LHCN-M2 (cell line): ENCODE data around the gene RNF113B. TPM values are rescaled to one million over a fixed set of nuclear protein-coding genes. Genes with fewer than 3 reads are reported as not detected.

Experiments used
- DNase-seq: peaks from one replicate; pipeline ENCODE4 v3.0.0-alpha.2; 2012; ENCODE audit warnings: low read depth
- total RNA-seq: library from RNA; depleted of rRNA; stranded (reverse); fragments of >200 nt; gene quantifications from 2 replicates; pipeline ENCODE4 v1.2.3, GENCODE V29; 2014

Gene RNF113B
- total RNA-seq, 1 experiment from 2014 or later = not detected

DNA sequence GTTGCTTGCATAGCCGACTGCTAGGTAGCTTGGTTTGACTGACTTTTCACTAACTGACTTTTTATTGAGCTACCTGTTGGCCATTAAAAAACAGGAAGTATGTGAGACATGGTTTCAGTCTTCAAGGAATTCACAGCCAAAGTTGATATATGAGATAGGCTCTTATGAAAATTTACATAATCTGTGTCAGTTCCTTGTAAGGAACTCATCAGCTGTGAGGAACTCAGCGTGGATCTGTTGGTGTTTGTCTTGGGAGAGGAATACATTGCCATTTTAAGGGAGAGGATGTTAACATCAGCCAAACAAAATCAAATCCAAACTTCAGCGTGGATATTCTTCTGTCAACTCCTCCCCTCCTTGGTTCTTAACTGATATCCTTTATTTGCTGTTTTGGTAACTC, 2.0 kb downstream of the RNF113B start:
- DNase-seq = no peak

- no peak for DNase-seq
Measured at GRCh38 chr13:98174307-98174706, 2.8 kb downstream of the RNF113B start.

DNA sequence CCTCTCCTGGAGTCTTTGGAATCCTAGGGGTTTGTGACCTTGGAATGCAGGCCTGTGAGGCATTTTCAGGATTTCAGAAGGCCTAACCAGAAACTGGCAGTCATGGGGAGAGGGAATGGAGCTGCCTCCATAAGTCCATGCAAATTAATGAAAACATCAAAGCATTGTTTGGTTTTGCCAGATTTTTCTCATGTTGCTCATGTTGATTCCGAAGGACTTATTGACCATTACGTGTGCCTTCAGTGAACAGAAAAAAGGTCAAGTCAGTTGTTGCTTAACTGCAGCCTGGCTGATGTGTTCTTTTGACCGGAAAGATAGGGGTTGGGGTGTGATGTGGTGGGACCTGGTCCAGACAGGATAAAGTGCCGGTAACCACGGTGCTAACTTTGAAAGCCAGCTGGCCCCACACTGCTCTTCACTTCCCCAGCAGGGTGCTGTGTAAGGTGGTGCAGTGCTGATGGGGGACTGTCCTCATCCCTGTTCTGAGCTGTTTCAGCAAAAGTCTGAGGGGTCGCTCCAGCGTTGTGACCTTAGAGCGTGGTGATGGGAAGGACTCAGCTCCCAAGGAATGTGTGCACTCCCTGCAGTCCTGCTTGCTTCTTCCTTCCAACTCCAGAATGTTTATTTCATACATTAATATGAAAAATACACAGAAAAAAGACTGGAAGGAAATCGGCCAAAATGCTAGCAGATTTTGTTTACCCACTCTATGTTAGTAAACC, 3.5 kb downstream of the RNF113B start:
- DNase-seq = peak; percentile 93

GRCh38 chr13:98172590-98173422, 4.3 kb downstream of the RNF113B start:
- DNase-seq = peak; percentile 8

DNA sequence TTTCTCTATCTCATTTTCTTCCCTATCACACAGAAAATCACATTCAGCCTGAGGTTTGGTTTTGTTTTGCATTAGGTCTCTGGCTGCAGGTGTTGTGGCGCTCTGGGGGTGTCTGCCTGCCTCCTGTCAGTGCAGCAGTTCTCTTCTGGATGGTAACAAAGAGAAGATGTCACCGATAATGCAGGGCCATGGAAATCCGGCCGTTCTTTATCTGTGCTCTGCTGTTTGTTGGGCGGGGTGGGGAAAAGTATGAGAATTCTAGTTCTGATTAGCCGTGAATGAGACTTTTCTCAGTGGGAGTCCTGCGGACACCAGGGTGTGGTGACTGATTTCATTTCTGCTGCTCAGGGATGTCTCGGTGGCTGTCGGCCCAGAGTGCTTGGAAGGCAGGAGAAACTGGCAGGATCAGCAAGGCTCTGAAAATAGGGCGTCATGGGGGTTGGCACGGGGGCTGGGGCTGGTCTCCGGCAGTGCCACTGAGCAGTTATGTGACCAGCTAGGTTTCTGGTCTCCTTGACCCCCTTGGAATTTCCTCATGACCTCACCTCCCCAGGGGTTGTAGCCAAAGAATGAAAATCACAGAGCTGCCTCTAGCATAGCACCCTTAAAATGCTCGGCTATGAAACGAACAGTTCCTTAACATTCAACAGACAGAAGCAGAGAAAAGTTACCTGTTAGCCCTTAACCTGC, 5.0 kb downstream of the RNF113B start:
- peak; percentile 41 for DNase-seq

DNA sequence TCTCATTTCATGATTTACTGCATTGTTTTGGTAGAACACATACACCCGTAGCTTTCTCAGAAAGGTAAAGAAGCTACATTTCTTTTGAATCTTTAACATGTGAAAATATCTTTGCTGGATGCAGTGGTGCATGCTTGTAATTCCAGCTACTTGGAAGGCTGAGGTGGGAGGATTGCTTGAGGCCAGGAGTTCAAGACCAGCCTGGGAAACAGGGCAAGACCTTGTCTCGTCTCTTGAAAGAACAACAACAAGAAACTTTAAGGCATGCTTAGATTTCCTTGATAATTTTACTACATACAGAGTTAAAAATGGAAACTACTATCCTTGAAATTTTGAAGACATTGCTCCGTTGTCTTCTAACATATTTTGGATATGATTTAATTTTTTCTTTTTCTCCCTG, 7.7 kb downstream of the RNF113B start:
- no peak for DNase-seq

DNA sequence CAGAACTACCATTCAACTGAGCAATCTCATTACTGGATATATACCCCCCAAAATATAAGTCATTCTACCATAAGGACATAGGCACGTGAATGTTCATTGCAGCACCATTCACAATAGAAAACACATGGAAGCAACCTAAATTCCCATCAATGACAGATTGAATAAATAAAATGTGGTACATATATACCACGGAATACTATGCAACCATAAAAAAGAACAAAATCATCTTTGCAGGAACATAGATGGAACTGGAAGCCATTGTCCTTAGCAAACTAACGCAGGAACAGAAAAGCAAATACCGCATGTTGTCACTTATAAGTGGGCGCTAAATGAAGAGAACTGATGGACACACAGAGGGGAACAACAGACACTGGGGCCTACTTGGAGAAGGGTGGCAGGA, 14.1 kb downstream of the RNF113B start:
- no peak for DNase-seq

DNA sequence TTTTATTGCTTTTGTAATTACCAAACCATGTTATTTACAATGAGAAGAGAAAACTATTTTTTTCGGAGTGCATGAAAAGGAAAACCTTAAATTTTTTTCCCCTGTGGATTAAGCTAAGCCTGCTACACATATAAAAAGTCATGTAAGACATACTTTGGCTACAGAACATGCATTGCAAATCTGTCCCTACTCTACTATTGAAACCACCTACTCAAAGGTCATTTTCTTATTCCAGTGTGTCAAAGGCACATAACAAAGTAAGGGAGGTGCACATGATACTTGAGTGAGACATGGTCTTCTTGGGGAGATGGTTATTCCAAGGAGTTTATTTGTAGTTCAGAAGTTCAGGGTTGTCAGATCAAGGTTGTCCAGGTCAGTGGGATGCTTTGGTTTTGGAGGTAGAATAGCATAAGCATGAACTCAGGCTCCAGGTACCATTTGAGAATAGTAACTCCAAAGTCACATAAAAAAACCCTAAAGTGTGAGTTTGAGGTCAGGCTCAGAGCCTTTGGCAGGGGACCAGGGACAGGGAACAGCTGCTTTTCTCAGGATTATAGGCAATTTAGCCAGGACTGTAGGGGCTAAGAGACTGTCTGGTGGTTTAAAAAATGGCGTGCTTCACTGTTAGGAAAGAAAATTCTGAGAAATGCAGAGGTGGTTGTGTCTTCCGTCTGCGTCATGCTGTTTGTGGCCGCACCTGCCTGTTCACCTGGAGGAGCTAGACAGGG, 18.7 kb downstream of the RNF113B start:
- DNase-seq = peak; percentile 76

DNA sequence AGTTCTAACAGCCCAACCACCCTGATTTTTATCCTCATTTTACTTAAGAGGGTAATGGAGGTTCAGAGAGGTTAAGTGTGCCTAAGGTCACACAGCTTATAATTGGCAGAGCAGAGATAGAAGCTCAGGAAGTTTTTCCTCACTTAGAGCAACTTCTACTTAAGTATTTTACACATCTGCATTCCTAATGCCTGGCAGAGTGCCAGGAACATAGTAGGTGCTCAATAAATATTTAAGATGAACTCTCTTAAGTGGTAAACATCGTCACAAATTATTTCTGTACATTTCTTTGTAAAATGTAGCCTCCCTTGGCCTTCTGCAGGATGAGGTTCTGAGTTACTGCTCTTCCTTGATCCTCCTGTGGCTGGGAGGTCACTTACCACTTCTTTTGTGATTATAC, 19.5 kb downstream of the RNF113B start:
- no peak for DNase-seq

- DNase-seq = no peak
Measured at GRCh38 chr13:98157188-98157587, 19.9 kb downstream of the RNF113B start.

DNA sequence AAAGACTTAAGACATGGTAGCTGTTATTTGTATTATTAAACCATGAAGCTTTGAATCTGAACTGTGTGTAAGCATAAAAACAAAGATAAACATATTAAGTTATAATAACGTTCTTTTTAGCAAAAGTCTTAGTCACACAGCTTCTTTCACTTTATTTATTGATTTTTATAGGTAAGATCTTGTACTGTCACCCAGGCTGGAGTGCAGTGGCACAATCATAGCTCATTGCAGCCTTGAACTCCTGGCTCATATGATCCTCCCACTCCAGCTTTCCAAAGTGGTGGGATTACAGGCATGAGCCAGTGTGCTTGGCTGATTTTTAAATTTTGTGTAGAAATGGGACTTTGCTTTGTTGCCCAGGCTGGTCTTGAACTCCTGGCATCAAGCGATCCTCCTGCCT, 20.8 kb downstream of the RNF113B start:
- no peak for DNase-seq

DNA sequence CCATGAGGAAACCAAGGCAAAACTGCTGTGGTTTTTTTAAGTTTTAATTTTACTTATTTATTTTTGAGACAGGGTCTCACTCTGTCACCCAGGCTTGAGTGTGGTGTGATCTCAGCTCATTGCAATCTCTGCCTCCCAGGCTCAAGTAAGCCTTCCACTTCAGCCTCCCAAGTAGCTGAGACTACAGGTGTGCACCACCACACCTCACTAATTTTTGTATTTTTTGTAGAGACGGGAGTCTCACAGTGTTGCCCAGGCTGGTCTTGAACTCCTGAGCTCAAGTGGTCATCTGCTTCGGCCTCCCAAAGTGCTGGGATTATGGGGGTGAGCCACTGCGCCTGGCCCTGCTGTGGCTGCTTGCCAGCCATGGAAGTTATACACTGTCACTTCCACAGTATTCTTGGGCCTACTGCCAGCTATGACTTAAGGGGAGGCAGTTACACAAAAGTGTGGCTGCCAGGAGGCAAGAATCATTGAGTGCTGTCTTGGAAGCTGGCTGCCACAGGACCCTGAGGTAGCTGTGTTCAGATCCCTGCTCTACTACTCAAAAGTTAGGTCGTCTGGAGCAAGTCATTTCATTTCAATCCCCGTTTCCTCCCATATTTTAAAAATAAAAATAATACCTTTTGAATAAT, 21.5 kb downstream of the RNF113B start:
- peak; percentile 34 for DNase-seq

GRCh38 chr13:98150832-98151479, 26.1 kb downstream of the RNF113B start:
- no peak for DNase-seq

- DNase-seq = no peak
Measured at GRCh38 chr13:98147521-98147920, 29.5 kb downstream of the RNF113B start.

- DNase-seq = peak; percentile 36
Measured at GRCh38 chr13:98144801-98145350, 32.2 kb downstream of the RNF113B start.

GRCh38 chr13:98144027-98144741, 32.9 kb downstream of the RNF113B start:
- DNase-seq = peak; percentile 26

DNA sequence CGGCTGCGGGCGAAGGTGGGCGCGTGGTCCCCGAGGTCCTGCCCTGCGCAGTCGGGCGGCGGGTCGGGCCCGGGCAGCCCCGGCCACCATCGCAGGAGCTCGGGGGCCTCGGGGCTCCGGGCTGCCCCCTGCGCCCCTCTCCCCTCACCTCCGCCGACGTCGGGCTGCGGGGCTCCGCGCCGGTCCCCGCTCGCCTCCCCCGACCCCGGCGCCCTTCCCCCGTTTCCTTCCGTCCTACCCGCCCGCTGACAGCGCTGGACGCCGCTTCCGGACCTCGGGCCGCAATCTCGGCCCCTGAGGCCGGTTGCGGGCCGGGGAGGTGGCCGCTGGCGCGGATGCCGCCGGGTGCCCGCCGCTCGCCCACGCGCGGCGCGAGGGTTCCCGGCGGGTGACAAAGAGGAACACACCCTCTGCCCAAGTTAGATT, 33.5 kb downstream of the RNF113B start:
- no peak for DNase-seq

GRCh38 chr13:98143157-98143553, 33.9 kb downstream of the RNF113B start:
- DNase-seq = no peak

DNA sequence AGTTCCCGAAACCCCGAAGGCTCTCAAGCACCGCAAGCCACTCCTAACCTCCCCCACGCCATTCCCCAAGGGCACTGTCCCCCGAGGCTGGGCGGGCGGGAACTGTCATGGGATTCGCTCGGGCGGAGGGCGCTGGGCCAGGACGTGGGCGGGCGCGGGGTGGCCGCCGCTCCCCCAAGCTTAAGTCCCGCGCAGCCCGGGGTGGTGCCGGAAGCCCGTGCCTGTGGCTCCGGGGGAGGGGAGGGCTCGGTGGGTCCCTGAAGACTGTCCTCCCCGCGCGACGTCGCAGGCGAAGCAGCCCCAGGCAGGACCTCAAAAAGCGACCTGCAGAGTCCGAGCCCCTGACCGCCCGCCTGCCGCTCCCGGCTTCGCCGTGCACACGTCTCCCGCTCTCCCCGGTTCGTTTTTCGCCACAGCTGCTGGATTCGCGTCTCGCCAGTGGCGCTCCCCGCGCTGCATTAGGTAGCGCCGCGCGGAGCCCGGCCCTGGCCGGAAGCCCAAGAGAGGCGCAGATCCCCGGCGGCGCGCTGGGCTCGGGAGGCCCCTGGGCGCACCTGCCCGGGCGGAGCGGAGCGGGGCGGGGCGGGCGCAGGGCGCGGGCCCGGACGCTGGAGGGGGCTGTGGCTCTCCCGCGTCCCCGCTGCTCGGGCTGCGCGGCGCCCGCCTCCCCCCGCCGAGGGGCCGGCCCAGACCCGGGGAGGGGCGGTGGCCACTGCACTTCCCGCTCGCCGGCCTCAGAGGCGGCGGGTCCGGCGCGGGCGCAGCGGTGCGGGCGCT, 34.5 kb downstream of the RNF113B start, which contains the start of gene FARP1:
Gene FARP1 (plus strand): TSS at position 715 of the 777 bp plus-strand sequence. CDS start 70,149 bp downstream, outside the sequence.
- peak; percentile 47 for DNase-seq
